ENCODE measurements around the gene PLEKHG4.

PLEKHG4 gene

DNA sequence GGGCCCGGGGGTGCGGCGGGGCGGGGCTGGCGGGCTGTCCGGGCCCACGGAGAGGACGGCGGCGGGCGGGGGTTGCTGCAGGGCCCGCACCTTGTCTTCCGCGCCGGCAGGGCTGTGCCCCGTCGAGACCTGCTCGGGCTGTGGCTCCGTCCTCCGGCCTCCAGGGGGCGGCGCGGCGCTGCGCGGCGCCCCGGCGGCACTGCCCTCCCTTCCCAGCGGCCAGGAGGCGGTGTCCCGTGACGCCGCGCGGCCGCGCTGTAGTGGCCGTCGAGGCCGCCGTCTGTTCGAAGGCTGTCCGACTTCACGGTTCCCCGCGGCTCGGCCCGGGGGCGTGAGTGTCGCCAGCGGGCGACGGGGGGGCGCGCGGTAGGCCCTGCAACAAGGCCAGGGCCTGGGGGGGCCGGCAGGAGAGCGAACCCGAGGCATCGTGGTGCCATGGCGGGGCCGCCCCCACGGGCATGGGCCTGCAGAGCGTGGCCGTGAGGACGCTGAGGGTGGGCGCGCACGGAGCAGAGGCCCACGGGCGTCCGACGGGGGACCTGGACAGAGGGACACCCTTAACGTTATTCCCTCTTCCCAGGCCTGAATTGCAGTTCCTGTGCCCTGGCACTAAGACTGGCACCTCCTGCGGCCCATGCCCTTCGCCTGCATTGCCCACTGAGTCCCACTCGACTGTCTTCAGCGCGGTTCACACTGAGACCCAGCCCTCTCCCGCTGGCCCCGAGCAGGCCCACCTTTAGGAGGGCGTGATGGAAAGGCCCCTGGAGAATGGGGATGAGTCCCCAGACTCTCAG, at the start of gene PLEKHG4:
Gene PLEKHG4, plus strand, starts transcription at position 237 of the 794 bp plus-strand sequence. Its CDS starts 513 bp downstream, at position 750.
- H3K4me3 ChIP-seq (ENCODE audit: low read length): peak within 1 kb of the TSS; percentile 78
- TF ChIP-seq, protein P1, sequence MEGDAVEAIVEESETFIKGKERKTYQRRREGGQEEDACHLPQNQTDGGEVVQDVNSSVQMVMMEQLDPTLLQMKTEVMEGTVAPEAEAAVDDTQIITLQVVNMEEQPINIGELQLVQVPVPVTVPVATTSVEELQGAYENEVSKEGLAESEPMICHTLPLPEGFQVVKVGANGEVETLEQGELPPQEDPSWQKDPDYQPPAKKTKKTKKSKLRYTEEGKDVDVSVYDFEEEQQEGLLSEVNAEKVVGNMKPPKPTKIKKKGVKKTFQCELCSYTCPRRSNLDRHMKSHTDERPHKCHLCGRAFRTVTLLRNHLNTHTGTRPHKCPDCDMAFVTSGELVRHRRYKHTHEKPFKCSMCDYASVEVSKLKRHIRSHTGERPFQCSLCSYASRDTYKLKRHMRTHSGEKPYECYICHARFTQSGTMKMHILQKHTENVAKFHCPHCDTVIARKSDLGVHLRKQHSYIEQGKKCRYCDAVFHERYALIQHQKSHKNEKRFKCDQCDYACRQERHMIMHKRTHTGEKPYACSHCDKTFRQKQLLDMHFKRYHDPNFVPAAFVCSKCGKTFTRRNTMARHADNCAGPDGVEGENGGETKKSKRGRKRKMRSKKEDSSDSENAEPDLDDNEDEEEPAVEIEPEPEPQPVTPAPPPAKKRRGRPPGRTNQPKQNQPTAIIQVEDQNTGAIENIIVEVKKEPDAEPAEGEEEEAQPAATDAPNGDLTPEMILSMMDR (IDR thresholded peaks at IDR 0.05; ENCODE audit: insufficient read depth, low read depth, low read length, missing control alignments): peak; percentile 42
- DNase-seq (ENCODE audit: low read depth): peak; percentile 78

DNA sequence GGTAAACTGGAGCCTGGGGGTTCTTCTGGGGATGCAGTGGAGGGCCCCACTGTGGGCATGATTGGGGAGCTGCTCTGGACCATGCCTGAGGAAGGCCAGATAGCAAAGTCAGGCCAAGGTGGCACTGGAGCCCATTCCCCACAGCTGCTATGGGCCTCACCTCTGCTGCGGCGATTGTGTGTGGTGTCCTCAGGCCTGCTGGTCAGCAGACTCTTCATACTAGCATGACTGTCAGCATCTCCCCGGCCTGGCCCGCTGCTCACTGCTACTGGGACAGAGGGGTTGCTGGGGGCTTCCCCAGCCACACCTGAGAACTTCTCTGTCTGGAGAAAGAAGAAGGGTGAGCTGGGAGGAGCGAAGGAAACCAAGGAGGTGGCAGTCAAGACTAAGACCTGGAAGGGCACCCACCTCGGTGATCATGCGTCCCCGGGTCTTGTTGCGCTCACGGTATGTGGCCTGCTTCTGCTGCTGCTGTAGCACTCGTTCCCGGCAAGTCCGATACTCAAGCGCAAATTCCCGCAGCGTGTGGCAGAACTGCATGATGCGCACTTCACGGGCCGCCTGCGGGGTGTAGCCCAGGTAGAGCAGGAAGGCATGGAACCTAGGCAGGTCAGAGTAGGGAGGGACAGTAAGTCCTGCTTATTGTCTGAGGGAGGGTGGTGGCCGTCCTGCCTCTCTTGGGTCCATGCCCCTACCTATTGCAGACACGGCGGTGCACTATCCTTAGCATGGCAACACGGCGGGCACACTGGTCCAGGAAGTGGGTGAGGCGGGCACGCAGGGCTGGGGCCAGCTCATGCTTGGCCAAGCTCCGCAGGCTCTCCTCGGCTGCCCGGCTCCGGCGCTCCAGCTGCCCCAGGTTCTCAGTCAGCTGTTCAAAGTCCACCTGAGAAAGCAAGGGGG, 49.2 kb upstream of the PLEKHG4 start:
- TF ChIP-seq, protein P1 (IDR thresholded peaks at IDR 0.05; ENCODE audit: insufficient read depth, low read depth, low read length, missing control alignments): no peak
- no peak overlapping the region for H3K4me3 ChIP-seq (ENCODE audit: low read length)
- no peak for DNase-seq (ENCODE audit: low read depth)

DNA sequence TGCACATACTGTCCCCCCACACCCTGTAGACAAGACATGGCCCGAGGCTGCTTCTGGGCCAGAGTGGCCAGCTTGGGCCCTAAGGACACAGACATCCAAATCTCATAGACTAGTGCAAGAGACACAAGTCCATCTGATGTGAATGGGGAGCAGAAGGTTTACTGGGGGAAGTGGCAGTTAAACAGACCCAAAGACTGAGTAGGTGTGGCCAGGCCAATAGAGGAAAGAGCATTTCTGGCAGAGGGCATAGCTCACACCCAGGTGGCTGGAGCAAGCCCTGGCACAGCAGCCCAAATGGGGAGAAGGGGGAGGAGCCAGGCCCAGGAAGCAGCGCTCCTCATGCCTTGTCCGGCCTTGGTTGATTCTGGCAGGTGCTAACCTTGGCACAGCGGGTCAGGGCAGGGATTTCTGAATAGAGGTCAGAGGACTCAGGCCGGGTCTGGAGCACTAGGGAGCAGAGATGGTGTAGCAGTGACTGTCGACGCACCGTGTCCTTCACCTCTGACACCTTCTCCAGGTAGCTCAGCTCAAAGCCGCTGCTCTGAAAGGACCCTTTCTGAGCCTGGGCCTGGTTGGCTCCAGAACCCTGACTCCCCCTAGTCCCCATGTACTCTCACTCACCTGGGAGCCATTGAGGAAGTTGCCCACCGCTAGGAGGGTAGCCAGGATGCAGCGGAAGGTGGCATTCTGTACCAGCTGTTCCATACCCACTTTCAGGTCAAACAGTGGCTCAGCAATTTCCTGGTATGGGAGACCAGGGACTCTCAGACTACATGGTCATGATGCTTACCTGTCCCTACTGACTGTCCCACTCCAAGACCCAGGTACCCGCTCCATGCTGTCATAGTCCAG, 48.3 kb upstream of the PLEKHG4 start:
- no peak for DNase-seq (ENCODE audit: low read depth)
- H3K4me3 ChIP-seq (ENCODE audit: low read length): no peak overlapping the region
- TF ChIP-seq, protein P1 (IDR thresholded peaks at IDR 0.05; ENCODE audit: insufficient read depth, low read depth, low read length, missing control alignments): no peak

GRCh38 chr16:67233596-67233995, 45.7 kb upstream of the PLEKHG4 start:
- TF ChIP-seq, protein P1 (IDR thresholded peaks at IDR 0.05; ENCODE audit: insufficient read depth, low read depth, low read length, missing control alignments): no peak
- no peak overlapping the region for H3K4me3 ChIP-seq (ENCODE audit: low read length)
- DNase-seq (ENCODE audit: low read depth): no peak

- DNase-seq (ENCODE audit: low read depth): no peak
- no peak overlapping the region for H3K4me3 ChIP-seq (ENCODE audit: low read length)
- TF ChIP-seq, protein P1 (IDR thresholded peaks at IDR 0.05; ENCODE audit: insufficient read depth, low read depth, low read length, missing control alignments): no peak
Observed at GRCh38 chr16:67234180-67234597, 45.1 kb upstream of the PLEKHG4 start.

GRCh38 chr16:67235816-67236562, 43.3 kb upstream of the PLEKHG4 start:
- peak; percentile 53 for DNase-seq (ENCODE audit: low read depth)
- TF ChIP-seq, protein P1 (IDR thresholded peaks at IDR 0.05; ENCODE audit: insufficient read depth, low read depth, low read length, missing control alignments): no peak
- no peak overlapping the region for H3K4me3 ChIP-seq (ENCODE audit: low read length)
